ENCODE data around the gene SULF2.

Gene SULF2

GRCh38 chr20:47757145-47758035 is 27.9 kb downstream of the SULF2 start:
- TF ChIP-seq POLR2AphosphoS5 (IDR thresholded peaks at IDR 0.05; ENCODE audit: low read depth), result no peak
- TF ChIP-seq SPI1 (IDR thresholded peaks at IDR 0.05; ENCODE audit: borderline replicate concordance, low read depth), result no peak
- no peak for TF ChIP-seq REST (IDR thresholded peaks at IDR 0.05; ENCODE audit: insufficient replicate concordance, low read depth)
- TF ChIP-seq CTCF (IDR thresholded peaks at IDR 0.05; ENCODE audit: insufficient read depth, low read length), result no peak
- no peak for TF ChIP-seq GABPA (IDR thresholded peaks at IDR 0.05; ENCODE audit: low read depth)
- Histone ChIP-seq H3K4me3 (replicated peaks; ENCODE audit: insufficient read depth, low read length) (no peak overlapping the region), H3K27ac (replicated peaks) (no peak overlapping the region), H3K27me3 (ENCODE audit: insufficient read depth, poor library complexity, severe bottlenecking) (no peaks in the 10 kb centered on the region)
- no peak for DNase-seq (ENCODE audit: low read depth in 1 of 2, low spot score in 1 of 2)

GRCh38 chr20:47754946-47755652 is 30.2 kb downstream of the SULF2 start:
- Histone ChIP-seq H3K27ac (replicated peaks) (no peak overlapping the region), H3K4me3 (replicated peaks; ENCODE audit: insufficient read depth, low read length) (no peak overlapping the region), H3K27me3 (ENCODE audit: insufficient read depth, poor library complexity, severe bottlenecking) (no peaks in the 10 kb centered on the region)
- no peak for TF ChIP-seq GABPA (IDR thresholded peaks at IDR 0.05; ENCODE audit: low read depth)
- TF ChIP-seq POLR2AphosphoS5 (IDR thresholded peaks at IDR 0.05; ENCODE audit: low read depth), result no peak
- TF ChIP-seq SPI1 (IDR thresholded peaks at IDR 0.05; ENCODE audit: borderline replicate concordance, low read depth), result no peak
- no peak for TF ChIP-seq CTCF (IDR thresholded peaks at IDR 0.05; ENCODE audit: insufficient read depth, low read length)
- TF ChIP-seq REST (IDR thresholded peaks at IDR 0.05; ENCODE audit: insufficient replicate concordance, low read depth), result no peak
- DNase-seq (ENCODE audit: low read depth in 1 of 2, low spot score in 1 of 2), result no peak

- no peak for DNase-seq (ENCODE audit: low read depth in 1 of 2, low spot score in 1 of 2)
- no peak overlapping the region for H3K4me3 ChIP-seq (replicated peaks; ENCODE audit: insufficient read depth, low read length)
- no peaks in the 10 kb centered on the region for H3K27me3 ChIP-seq (ENCODE audit: insufficient read depth, poor library complexity, severe bottlenecking)
- H3K27ac ChIP-seq (replicated peaks), result no peak overlapping the region
- TF ChIP-seq GABPA (IDR thresholded peaks at IDR 0.05; ENCODE audit: low read depth) (no peak), POLR2AphosphoS5 (IDR thresholded peaks at IDR 0.05; ENCODE audit: low read depth) (no peak), SPI1 (IDR thresholded peaks at IDR 0.05; ENCODE audit: borderline replicate concordance, low read depth) (no peak), CTCF (IDR thresholded peaks at IDR 0.05; ENCODE audit: insufficient read depth, low read length) (no peak), REST (IDR thresholded peaks at IDR 0.05; ENCODE audit: insufficient replicate concordance, low read depth) (no peak)
Observed at GRCh38 chr20:47754388-47754715, 30.9 kb downstream of the SULF2 start.
